A549 (cell line): ENCODE measurements around the gene SRSF10. TPM values are rescaled to one million over a fixed set of nuclear protein-coding genes. Genes with fewer than 3 reads are reported as not detected.

Experiments used
- ATAC-seq, 2 experiments: fragments of 200-7000 bp in 1 of 2; fragments of >200 bp in 1 of 2; cut with Nextera tagmentation in 1 of 2; cut with Tn5 transposase in 1 of 2; 3 replicates each; pipeline versions ENCODE4 v1.8.0 to v1.9.1; 2018 to 2020; ENCODE audit warnings: mild to moderate bottlenecking in 1 of 2, moderate library complexity in 1 of 2
- CTCF ChIA-PET: fragments of 300-600 bp; sonication (Branson Sonifier 250); formaldehyde crosslinking; extraction: SDS; loops from one replicate; lab custom pipeline; 2021; ENCODE audit warnings: antibody characterized with exemption, inconsistent platforms; lab: Yijun Ruan, JAX
- POLR2A ChIA-PET: fragments of 350-600 bp; formaldehyde crosslinking; extraction: SDS; loops from one replicate; lab custom pipeline; 2021; ENCODE audit warnings: antibody characterized with exemption, inconsistent platforms; lab: Yijun Ruan, JAX
- DNase-seq, 2 experiments: peaks; one replicate each; pipeline versions ENCODE4 v3.0.0 to v3.0.0-alpha.2; 2011 to 2016; ENCODE audit warnings: low read depth in 1 of 2, low spot score in 1 of 2
- FAIRE-seq: peaks from 2 replicates; lab custom pipeline; 2011; peaks lifted over from hg19 to GRCh38; lab: Jason Lieb, UNC
- H3K27ac ChIP-seq, 2 experiments: fragments of >200 bp; sonication (Bioruptor Twin); formaldehyde crosslinking; 3 replicates each; pipeline ENCODE4 v1.5.1; 2016 to 2017
- H3K4me1 ChIP-seq: fragments of >200 bp; sonication (Bioruptor Twin); formaldehyde crosslinking; 3 replicates; pipeline ENCODE4 v1.6.1; 2016
- H3K4me2 ChIP-seq: fragments of >200 bp; sonication (Bioruptor Twin); formaldehyde crosslinking; 3 replicates; pipeline ENCODE4 v1.6.1; 2016
- H3K4me3 ChIP-seq: fragments of >200 bp; sonication (Bioruptor Twin); formaldehyde crosslinking; 3 replicates; pipeline ENCODE4 v1.5.1; 2016
- H3K9me3 ChIP-seq: fragments of >200 bp; sonication (Bioruptor Twin); formaldehyde crosslinking; 3 replicates; pipeline ENCODE4 v1.6.1; 2016
- CBX2 ChIP-seq: fragments of 200-600 bp; sonication (generic); IDR thresholded peaks from 2 replicates; pipeline ENCODE4 v1.6.1; 2016; ENCODE audit warnings: low read depth, mild to moderate bottlenecking, borderline replicate concordance
- CHD2 ChIP-seq: fragments of 150-350 bp; IDR thresholded peaks from 2 replicates; pipeline ENCODE4 v1.6.1; 2014; ENCODE audit warnings: low read length; ENCODE audit not compliant: partially characterized antibody
- EHMT2 ChIP-seq: fragments of 200-600 bp; sonication (generic); IDR thresholded peaks from 2 replicates; pipeline ENCODE4 v1.6.1; 2016; ENCODE audit warnings: antibody characterized with exemption, low read depth, mild to moderate bottlenecking, moderate library complexity
- EP300 ChIP-seq, 2 experiments: fragments of >200 bp; sonication (Bioruptor Twin); formaldehyde crosslinking; IDR thresholded peaks; 2 replicates in 1 of 2; 3 replicates in 1 of 2; pipeline ENCODE4 v1.6.1; 2016 to 2017
- FOXS1 ChIP-seq: fragments of 250-450 bp; sonication (Bioruptor Pico); IDR thresholded peaks from 2 replicates; pipeline ENCODE4 v1.5.0; 2020; ENCODE audit warnings: mild to moderate bottlenecking, moderate library complexity
- GATA3 ChIP-seq: IDR thresholded peaks from 2 replicates; pipeline ENCODE4 v1.6.1; 2012; ENCODE audit warnings: borderline replicate concordance
- HOXA7 ChIP-seq: fragments of 250-450 bp; sonication (Bioruptor Pico); IDR thresholded peaks from 2 replicates; pipeline ENCODE4 v1.5.0; 2020; ENCODE audit warnings: mild to moderate bottlenecking, moderate library complexity
- HOXB13 ChIP-seq: fragments of 250-450 bp; sonication (Bioruptor Pico); IDR thresholded peaks from 2 replicates; pipeline ENCODE4 v1.5.0; 2020; ENCODE audit warnings: low read depth, mild to moderate bottlenecking, moderate library complexity
- JUNB ChIP-seq: fragments of >200 bp; sonication (Bioruptor Twin); formaldehyde crosslinking; IDR thresholded peaks from 2 replicates; pipeline ENCODE4 v1.6.1; 2016
- KDM1A ChIP-seq: fragments of 200-600 bp; sonication (generic); IDR thresholded peaks from 2 replicates; pipeline ENCODE4 v1.6.1; 2016; ENCODE audit warnings: low read depth, mild to moderate bottlenecking
- KDM5A ChIP-seq: fragments of 200-600 bp; sonication (generic); IDR thresholded peaks from 2 replicates; pipeline ENCODE4 v1.6.1; 2016; ENCODE audit warnings: antibody characterized with exemption, mild to moderate bottlenecking
- PBX3 ChIP-seq: IDR thresholded peaks from 2 replicates; pipeline ENCODE4 v1.6.1; 2012
- PHF8 ChIP-seq: fragments of 200-600 bp; sonication (generic); IDR thresholded peaks from 2 replicates; pipeline ENCODE4 v1.6.1; 2016; ENCODE audit warnings: low read depth, mild to moderate bottlenecking, antibody characterized with exemption, moderate library complexity, borderline replicate concordance
- POLR2A ChIP-seq: IDR thresholded peaks from 2 replicates; pipeline ENCODE4 v1.6.1; 2012; ENCODE audit warnings: mild to moderate bottlenecking, low read length
- POLR2AphosphoS2 ChIP-seq: conservative IDR thresholded peaks from 2 replicates; pipeline ENCODE4 v1.6.1; 2012; ENCODE audit warnings: low read length, improper control_type of control experiment, inconsistent platforms
- RCOR1 ChIP-seq: fragments of 150-350 bp; IDR thresholded peaks from 2 replicates; pipeline ENCODE4 v1.6.1; 2014; ENCODE audit warnings: antibody characterized with exemption, low read length, low read depth
- REST ChIP-seq: fragments of 200-600 bp; sonication (generic); IDR thresholded peaks from 2 replicates; pipeline ENCODE4 v1.6.1; 2016; ENCODE audit warnings: antibody characterized with exemption, mild to moderate bottlenecking, moderate library complexity
- SMC3 ChIP-seq: fragments of >200 bp; sonication (Bioruptor Twin); formaldehyde crosslinking; IDR thresholded peaks from 3 replicates; pipeline ENCODE4 v1.6.1; 2018; ENCODE audit warnings: inconsistent platforms
- SREBF2 ChIP-seq: fragments of 450-650 bp; IDR thresholded peaks from 2 replicates; pipeline ENCODE4 v1.6.1; 2014; ENCODE audit warnings: mild to moderate bottlenecking, moderate library complexity
- TP53 ChIP-seq: fragments of 250-450 bp; sonication (Bioruptor Pico); IDR thresholded peaks from 2 replicates; pipeline ENCODE4 v1.5.0; 2021; ENCODE audit warnings: mild to moderate bottlenecking, moderate library complexity
- USF2 ChIP-seq: fragments of 450-650 bp; IDR thresholded peaks from 2 replicates; pipeline ENCODE4 v1.6.1; 2014; ENCODE audit warnings: antibody characterized with exemption
- WGBS: methylation state at CpG from one replicate; pipeline ENCODE4 v1.1.6; 2017; ENCODE audit errors: missing lambda C conversion rate; 5-methylcytosine and 5-hydroxymethylcytosine counted together
- polyA plus RNA-seq, 4 experiments: library from polyadenylated mRNA; depleted of rRNA in 3 of 4; stranded (reverse); fragments of >200 nt; fragmentation: RNase III in 1 of 4; extraction: RNeasy Plus Mini Kit Qiagen cat#74134 plus additional on column Dnase treatment in 1 of 4; gene quantifications; 2 replicates in 3 of 4; 3 replicates in 1 of 4; pipeline ENCODE4 v1.2.3, GENCODE V29; 2011 to 2017

SRSF10 gene
- polyA plus RNA-seq, 2 of the 4 experiments (the other 2 are of a cell fraction), result 141 to 180 TPM

GRCh38 chr1:23928789-23929188 is 51.3 kb downstream of the SRSF10 start:
- no peak for TF ChIP-seq GATA3
- no peak for TF ChIP-seq FOXS1 (CRISPR knock-in tag)
- TF ChIP-seq EP300 (IDR thresholded peaks at IDR 0.05), result no peak
- TF ChIP-seq RCOR1, result no peak
- TF ChIP-seq REST, result no peak
- TF ChIP-seq TP53 (CRISPR knock-in tag), result no peak
- TF ChIP-seq EHMT2, result no peak
- TF ChIP-seq CBX2, result no peak
- TF ChIP-seq JUNB, result no peak
- TF ChIP-seq KDM1A, result no peak
- no peak for TF ChIP-seq USF2
- no peak for TF ChIP-seq KDM5A
- no peak for TF ChIP-seq HOXA7
- TF ChIP-seq HOXB13 (CRISPR knock-in tag), result no peak
- TF ChIP-seq SREBF2, result no peak
- no peak for TF ChIP-seq PHF8
- TF ChIP-seq POLR2A, result no peak
- TF ChIP-seq, all 56 proteins: peak for 0
- POLR2A ChIA-PET, result no interaction called here
- WGBS, result 81% methylated on average over 4 of the region's 4 CpGs
- Histone ChIP-seq H3K4me1 (0 out of 3 replicates have a peak, but pooled peaks cover 3% of the 10 kb centered on the region), H3K27ac (no peak overlapping the region), H3K4me2 (no peak overlapping the region), H3K9me3 (no peaks in the 10 kb centered on the region), H3K4me3 (no peak overlapping the region)
- CTCF ChIA-PET, result interaction anchor here (3.5 kb wide), 1 partner anchor 12 kb away, joined by 12 read pairs; no protein-coding TSS in a partner anchor
- no peak for FAIRE-seq
- no peak for DNase-seq
- ATAC-seq, result no peak

GRCh38 chr1:23927097-23927496 is 53.0 kb downstream of the SRSF10 start:
- no peak overlapping the region for H3K27ac ChIP-seq
- no peak overlapping the region for H3K4me3 ChIP-seq
- ChIA-PET POLR2A (no interaction called here), CTCF (interaction anchor here (1.2 to 3.5 kb wide), 2 partner anchors 10 to 22 kb away, joined by 4 to 12 read pairs; no protein-coding TSS in a partner anchor)
- ATAC-seq, result no peak
- 0 out of 3 replicates have a peak, but pooled peaks cover 8% of the 10 kb centered on the region for H3K4me1 ChIP-seq
- no peak for DNase-seq
- H3K4me2 ChIP-seq, result no peak overlapping the region
- FAIRE-seq, result no peak
- H3K9me3 ChIP-seq, result no peaks in the 10 kb centered on the region
- no CpG with 5 or more reads among the region's 1 CpG for WGBS
- no peak for TF ChIP-seq HOXA7

DNA sequence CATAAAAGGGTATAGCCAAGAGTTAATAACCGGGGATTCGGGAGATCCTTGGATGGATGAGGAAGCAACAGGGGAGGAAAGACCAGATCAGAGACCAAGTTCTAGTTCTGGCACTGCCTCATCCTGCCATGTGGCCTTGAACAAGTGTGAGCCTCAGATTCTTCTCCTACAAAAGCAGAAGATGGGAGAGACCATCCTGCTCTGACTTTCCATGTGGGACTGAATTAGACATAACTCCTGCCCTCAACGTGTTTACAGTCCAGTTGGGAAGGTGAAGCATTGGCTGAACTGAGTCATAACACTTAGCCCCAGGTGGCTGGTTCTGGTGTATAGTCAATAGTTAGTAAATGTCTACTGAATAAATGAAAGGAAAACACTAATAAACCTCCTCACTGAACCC is 54.8 kb downstream of the SRSF10 start:
- no peaks in the 10 kb centered on the region for H3K9me3 ChIP-seq

More for the DNA sequence above, 54.8 kb downstream of the SRSF10 start:
- DNase-seq (no peak), FAIRE-seq (no peak), ATAC-seq (no peak)
- ChIA-PET POLR2A (no interaction called here), CTCF (interaction anchor here (0.7 kb wide), 1 partner anchor 138 kb away, joined by 3 read pairs; no protein-coding TSS in a partner anchor)
- no peak overlapping the region for H3K4me3 ChIP-seq
- H3K4me2 ChIP-seq, result no peak overlapping the region
- 78% methylated on average over 3 of the region's 3 CpGs for WGBS
- no peak overlapping the region for H3K27ac ChIP-seq
- TF ChIP-seq CBX2, result no peak
- TF ChIP-seq CHD2, result no peak
- no peak for TF ChIP-seq EP300 (IDR thresholded peaks at IDR 0.05)
- no peak for TF ChIP-seq PHF8
- no peak for TF ChIP-seq HOXA7
- no peak for TF ChIP-seq SMC3
- no peak for TF ChIP-seq POLR2AphosphoS2
- TF ChIP-seq PBX3, result no peak
- peaks cover 11% of the 10 kb centered on the region for H3K4me1 ChIP-seq
